GM23248 (cell line): ENCODE data around the gene DNPEP. TPM values are rescaled to one million over a fixed set of nuclear protein-coding genes. Genes with fewer than 3 reads are reported as not detected.

ENCODE experiments used
- DNase-seq: peaks from one replicate; pipeline ENCODE4 v3.0.0-alpha.2; 2015
- H2AFZ ChIP-seq: fragments of 200-600 bp; sonication (generic); 2 replicates; pipeline ENCODE4 v1.6.1; 2016; ENCODE audit warnings: antibody characterized with exemption
- H3F3A ChIP-seq: fragments of 200-600 bp; sonication (generic); 2 replicates; pipeline ENCODE4 v1.6.1; 2016; ENCODE audit warnings: mild to moderate bottlenecking, antibody characterized with exemption, mixed run types; ENCODE audit not compliant: insufficient read depth
- H3K27ac ChIP-seq: fragments of 200-600 bp; sonication (generic); 2 replicates; pipeline ENCODE4 v1.5.1; 2016; ENCODE audit warnings: mild to moderate bottlenecking
- H3K27me3 ChIP-seq: fragments of 200-600 bp; sonication (generic); replicated peaks from 2 replicates; pipeline ENCODE4 v1.6.1; 2016; ENCODE audit warnings: mild to moderate bottlenecking; ENCODE audit not compliant: insufficient read depth
- H3K36me3 ChIP-seq: fragments of 200-600 bp; sonication (generic); 2 replicates; pipeline ENCODE4 v1.6.1; 2016; ENCODE audit warnings: low read depth, mild to moderate bottlenecking
- H3K4me1 ChIP-seq: fragments of 200-600 bp; sonication (generic); 2 replicates; pipeline ENCODE4 v1.6.1; 2016; ENCODE audit warnings: mild to moderate bottlenecking; ENCODE audit not compliant: insufficient read depth
- H3K4me2 ChIP-seq: fragments of 200-600 bp; sonication (generic); one replicate; pipeline ENCODE4 v1.6.1; 2016; ENCODE audit warnings: mild to moderate bottlenecking; ENCODE audit not compliant: unreplicated experiment
- H3K4me3 ChIP-seq: fragments of 200-600 bp; sonication (generic); 2 replicates; pipeline ENCODE4 v1.5.1; 2016; ENCODE audit warnings: mild to moderate bottlenecking
- H3K79me2 ChIP-seq: fragments of 200-600 bp; sonication (generic); 2 replicates; pipeline ENCODE4 v1.6.1; 2016; ENCODE audit warnings: mild to moderate bottlenecking; ENCODE audit not compliant: insufficient read depth
- H3K9ac ChIP-seq: fragments of 200-600 bp; sonication (generic); 2 replicates; pipeline ENCODE4 v1.6.1; 2016; ENCODE audit warnings: mild to moderate bottlenecking
- H3K9me2 ChIP-seq: fragments of 200-600 bp; sonication (generic); 2 replicates; pipeline ENCODE4 v1.6.1; 2016; ENCODE audit warnings: mixed run types, mild to moderate bottlenecking, moderate library complexity; ENCODE audit not compliant: insufficient read depth
- H3K9me3 ChIP-seq: fragments of 200-600 bp; sonication (generic); one replicate; pipeline ENCODE4 v1.6.1; 2017; ENCODE audit warnings: low read depth
- H4K20me1 ChIP-seq: fragments of 200-600 bp; sonication (generic); 2 replicates; pipeline ENCODE4 v1.6.0; 2016; ENCODE audit not compliant: insufficient read depth
- EZH2 ChIP-seq: fragments of 200-600 bp; sonication (generic); IDR thresholded peaks from 2 replicates; pipeline ENCODE4 v1.6.1; 2018; ENCODE audit warnings: antibody characterized with exemption, mild to moderate bottlenecking; ENCODE audit not compliant: insufficient read depth, poor library complexity, severe bottlenecking
- EZH2phosphoT487 ChIP-seq: fragments of 200-600 bp; sonication (generic); IDR thresholded peaks from 2 replicates; pipeline ENCODE4 v1.6.1; 2018; ENCODE audit warnings: antibody characterized with exemption, moderate library complexity, mild to moderate bottlenecking, low read depth; ENCODE audit not compliant: insufficient read depth
- WGBS, 2 experiments: methylation state at CpG; one replicate each; pipeline ENCODE4 v1.1.6; 2015 to 2017; ENCODE audit warnings: low lambda C conversion rate in 2 of 2, low coverage in 1 of 2; ENCODE audit errors: missing lambda C conversion rate in 2 of 2; 5-methylcytosine and 5-hydroxymethylcytosine counted together
- in situ Hi-C: fragments of 300-500 bp; cut with MboI; formaldehyde crosslinking; loops from 2 replicates; pipeline ENCODE4 v1.15.0; 2020
- polyA plus RNA-seq: library from polyadenylated mRNA; unstranded; fragments of >200 nt; fragmentation: Nextera tagmentation; extraction: Ambion mirVana; gene quantifications from 2 replicates; pipeline ENCODE4 v1.2.1, GENCODE V29; 2016
- total RNA-seq: library from RNA; depleted of rRNA; stranded (reverse); fragments of >200 nt; shearing (Covaris generic); gene quantifications from 2 replicates; pipeline ENCODE4 v1.2.3, GENCODE V29; 2014

DNPEP gene
- total and polyA plus RNA-seq, 2 experiments from 2014 or later = 57.5 to 79.8 TPM

GRCh38 chr2:219420687-219421086 lies 33.0 kb upstream of the DNPEP start:
- 0 out of 2 replicates have a peak, but pooled peaks cover 7% of the 10 kb centered on the region for H3F3A ChIP-seq
- no peak overlapping the region for H3K9ac ChIP-seq
- no peaks in the 10 kb centered on the region for H3K9me2 ChIP-seq
- no peaks in the 10 kb centered on the region for H3K27me3 ChIP-seq
- no peaks in the 10 kb centered on the region for H3K79me2 ChIP-seq
- H3K36me3 ChIP-seq = no peaks in the 10 kb centered on the region
- no peak overlapping the region for H3K27ac ChIP-seq
- H3K4me1 ChIP-seq = no peaks in the 10 kb centered on the region
- in situ Hi-C loops = no loop called here
- no peak for DNase-seq
- no peak overlapping the region for H3K4me3 ChIP-seq
- no peak overlapping the region for H2AFZ ChIP-seq
- no peak for TF ChIP-seq EZH2phosphoT487
- TF ChIP-seq EZH2 = no peak
- WGBS, 2 experiments = 91 to 95% methylated on average over 8 of the region's 8 CpGs
- H4K20me1 ChIP-seq = no peaks in the 10 kb centered on the region
- H3K9me3 ChIP-seq = no peaks in the 10 kb centered on the region
- H3K4me2 ChIP-seq = no peak overlapping the region

- no peak overlapping the region for H3K4me2 ChIP-seq
- H3K36me3 ChIP-seq = no peaks in the 10 kb centered on the region
- no peak for TF ChIP-seq EZH2phosphoT487
- no peak for TF ChIP-seq EZH2
- H3K9me2 ChIP-seq = no peaks in the 10 kb centered on the region
- no peaks in the 10 kb centered on the region for H3K27me3 ChIP-seq
- WGBS, 2 experiments = 67 to 83% methylated on average over 6 to 9 of the region's 9 CpGs
- in situ Hi-C loops = no loop called here
- DNase-seq = no peak
- H2AFZ ChIP-seq = no peak overlapping the region
- no peaks in the 10 kb centered on the region for H3K4me1 ChIP-seq
- no peak overlapping the region for H3K4me3 ChIP-seq
- no peak overlapping the region for H3K27ac ChIP-seq
- H3K79me2 ChIP-seq = no peaks in the 10 kb centered on the region
- H4K20me1 ChIP-seq = no peaks in the 10 kb centered on the region
- H3F3A ChIP-seq = 0 out of 2 replicates have a peak, but pooled peaks cover 7% of the 10 kb centered on the region
- no peaks in the 10 kb centered on the region for H3K9me3 ChIP-seq
- H3K9ac ChIP-seq = no peak overlapping the region
These were observed 31.9 kb upstream of the DNPEP start for GRCh38 chr2:219419331-219420197.

- H2AFZ ChIP-seq = peak overlapping the region; percentile 80
- H3K4me1 ChIP-seq = no peaks in the 10 kb centered on the region
- H3K27me3 ChIP-seq = no peaks in the 10 kb centered on the region
- no peak overlapping the region for H3K4me2 ChIP-seq
- 52 to 61% methylated on average over 7 to 11 of the region's 12 CpGs for WGBS, 2 experiments
- no peak overlapping the region for H3K27ac ChIP-seq
- DNase-seq = no peak
- H3K9ac ChIP-seq = no peak overlapping the region
- in situ Hi-C loops = no loop called here
- no peak overlapping the region for H3K4me3 ChIP-seq
- H3K9me2 ChIP-seq = no peaks in the 10 kb centered on the region
- H3K79me2 ChIP-seq = no peaks in the 10 kb centered on the region
- H4K20me1 ChIP-seq = no peaks in the 10 kb centered on the region
- 0 out of 2 replicates have a peak, but pooled peaks cover 7% of the 10 kb centered on the region for H3F3A ChIP-seq
- no peak for TF ChIP-seq EZH2phosphoT487
- no peak for TF ChIP-seq EZH2
- H3K36me3 ChIP-seq = no peaks in the 10 kb centered on the region
- no peaks in the 10 kb centered on the region for H3K9me3 ChIP-seq
These were observed 31.3 kb upstream of the DNPEP start for GRCh38 chr2:219419012-219419324.

- in situ Hi-C loops = no loop called here
- H3K79me2 ChIP-seq = no peaks in the 10 kb centered on the region
- no peaks in the 10 kb centered on the region for H3K36me3 ChIP-seq
- 0 out of 2 replicates have a peak, but pooled peaks cover 7% of the 10 kb centered on the region for H3F3A ChIP-seq
- H3K4me3 ChIP-seq = peak within 1 kb of the TSS; percentile 40
- no peak within 1 kb of the TSS for H3K27ac ChIP-seq
- H3K4me1 ChIP-seq = no peaks in the 10 kb centered on the region
- no peaks in the 10 kb centered on the region for H3K9me3 ChIP-seq
- no peaks in the 10 kb centered on the region for H3K27me3 ChIP-seq
- H2AFZ ChIP-seq = peak within 1 kb of the TSS; percentile 80
- peak within 1 kb of the TSS; percentile 65 for H3K4me2 ChIP-seq
- H4K20me1 ChIP-seq = no peaks in the 10 kb centered on the region
- WGBS, 2 experiments = 8 to 12% methylated on average over 55 to 77 of the region's 98 CpGs
- H3K9ac ChIP-seq = 0 out of 2 replicates have a peak within 1 kb of the TSS, but pooled peaks have one; percentile 16
- peak; percentile 61 for DNase-seq
- H3K9me2 ChIP-seq = no peaks in the 10 kb centered on the region
- TF ChIP-seq EZH2 = no peak
- no peak for TF ChIP-seq EZH2phosphoT487
These were observed 30.7 kb upstream of the DNPEP start, which contains the start of gene DES for GRCh38 chr2:219418155-219419011. DES (plus strand) TSS chr2:219418377; CDS start chr2:219418463, 86 bp downstream.
